ENCODE results near the gene ECE1.

The ECE1 gene

DNA sequence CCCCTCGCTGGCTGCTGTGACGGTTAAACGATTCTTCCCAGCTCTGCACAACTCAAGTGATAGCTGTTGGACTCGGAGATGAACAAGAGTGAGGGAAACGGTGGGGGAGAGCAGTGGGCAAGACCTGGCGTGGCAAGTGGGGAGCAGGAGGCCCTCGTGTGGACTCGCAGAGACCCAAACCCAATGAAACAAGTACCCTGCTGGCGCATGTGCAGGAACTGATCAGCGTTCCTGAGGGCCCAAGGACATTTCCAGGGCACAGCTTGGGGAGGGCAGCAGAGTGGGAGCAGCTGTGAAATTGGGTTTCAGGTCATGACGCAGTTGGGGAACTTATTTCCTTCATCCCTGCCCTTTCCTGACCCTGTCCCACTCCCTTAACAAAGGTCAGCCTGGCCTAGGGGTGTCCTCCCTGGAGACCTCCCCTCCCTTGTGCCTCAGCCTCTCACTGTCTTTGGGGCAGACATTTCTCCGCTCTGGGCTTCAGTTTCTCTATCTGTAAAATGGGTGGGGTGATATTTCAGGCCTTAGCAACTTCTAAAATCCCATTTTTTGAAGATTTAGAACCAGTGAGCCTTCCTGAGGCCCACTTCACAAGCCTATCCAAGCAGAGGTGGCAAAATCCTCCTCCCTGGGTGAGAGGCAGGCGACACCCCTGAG, 27.9 kb upstream of the ECE1 start:
- H3K4me3 ChIP-seq (ENCODE audit: low read depth, low read length), result no peak overlapping the region
- POLR2A ChIA-PET, result interaction anchor here (0.7 kb wide), 1 partner anchor 56 kb away, joined by 3 read pairs; no protein-coding TSS in a partner anchor
- no peak for TF ChIP-seq CTCF (IDR thresholded peaks at IDR 0.05; ENCODE audit: insufficient read depth, low read length, missing control alignments)
- no peak for DNase-seq (ENCODE audit: low read depth, low spot score)
- CTCF ChIA-PET, result interaction anchor here (0.8 to 1.5 kb wide), 4 partner anchors 17 to 63 kb away, joined by 3 to 9 read pairs (median 4); no protein-coding TSS in a partner anchor

DNA sequence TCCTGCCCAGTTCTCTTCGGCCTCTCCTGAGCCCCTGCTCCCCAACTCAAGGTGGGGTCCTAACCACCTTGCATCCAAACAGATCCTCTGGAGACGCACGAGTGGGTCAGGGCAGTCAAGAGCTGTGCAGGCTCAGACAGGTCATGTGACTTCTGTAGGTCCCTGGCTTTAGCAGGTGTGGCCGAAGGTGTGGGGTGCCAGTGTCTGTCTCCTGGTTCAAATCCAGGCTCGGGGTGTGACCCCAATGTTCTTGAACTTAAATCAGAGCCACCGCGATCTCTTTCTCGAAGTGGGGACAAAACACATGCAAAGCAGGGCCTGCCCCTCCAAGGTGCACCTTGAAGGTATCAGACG, 27.4 kb upstream of the ECE1 start:
- CTCF ChIA-PET, result interaction anchor here (0.9 to 1.5 kb wide), 3 partner anchors 17 to 62 kb away, joined by 3 to 9 read pairs (median 5); no protein-coding TSS in a partner anchor
- H3K4me3 ChIP-seq (ENCODE audit: low read depth, low read length), result no peak overlapping the region
- POLR2A ChIA-PET, result no interaction called here
- DNase-seq (ENCODE audit: low read depth, low spot score), result no peak
- TF ChIP-seq CTCF (IDR thresholded peaks at IDR 0.05; ENCODE audit: insufficient read depth, low read length, missing control alignments), result no peak

GRCh38 chr1:21317035-21317689, 26.9 kb upstream of the ECE1 start:
- no peak for TF ChIP-seq CTCF (IDR thresholded peaks at IDR 0.05; ENCODE audit: insufficient read depth, low read length, missing control alignments)
- H3K4me3 ChIP-seq (ENCODE audit: low read depth, low read length), result no peak overlapping the region
- ChIA-PET POLR2A (no interaction called here), CTCF (interaction anchor here (0.9 to 1.6 kb wide), 4 partner anchors 18 to 85 kb away, joined by 3 to 9 read pairs (median 6); no protein-coding TSS in a partner anchor)
- no peak for DNase-seq (ENCODE audit: low read depth, low spot score)

GRCh38 chr1:21314743-21315396, 24.6 kb upstream of the ECE1 start:
- H3K4me3 ChIP-seq (ENCODE audit: low read depth, low read length), result no peak overlapping the region
- no peak for DNase-seq (ENCODE audit: low read depth, low spot score)
- ChIA-PET POLR2A (no interaction called here), CTCF (interaction anchor here (0.7 to 2.9 kb wide), 7 partner anchors 8 to 60 kb away, joined by 3 to 13 read pairs (median 6); no protein-coding TSS in a partner anchor)
- no peak for TF ChIP-seq CTCF (IDR thresholded peaks at IDR 0.05; ENCODE audit: insufficient read depth, low read length, missing control alignments)

DNA sequence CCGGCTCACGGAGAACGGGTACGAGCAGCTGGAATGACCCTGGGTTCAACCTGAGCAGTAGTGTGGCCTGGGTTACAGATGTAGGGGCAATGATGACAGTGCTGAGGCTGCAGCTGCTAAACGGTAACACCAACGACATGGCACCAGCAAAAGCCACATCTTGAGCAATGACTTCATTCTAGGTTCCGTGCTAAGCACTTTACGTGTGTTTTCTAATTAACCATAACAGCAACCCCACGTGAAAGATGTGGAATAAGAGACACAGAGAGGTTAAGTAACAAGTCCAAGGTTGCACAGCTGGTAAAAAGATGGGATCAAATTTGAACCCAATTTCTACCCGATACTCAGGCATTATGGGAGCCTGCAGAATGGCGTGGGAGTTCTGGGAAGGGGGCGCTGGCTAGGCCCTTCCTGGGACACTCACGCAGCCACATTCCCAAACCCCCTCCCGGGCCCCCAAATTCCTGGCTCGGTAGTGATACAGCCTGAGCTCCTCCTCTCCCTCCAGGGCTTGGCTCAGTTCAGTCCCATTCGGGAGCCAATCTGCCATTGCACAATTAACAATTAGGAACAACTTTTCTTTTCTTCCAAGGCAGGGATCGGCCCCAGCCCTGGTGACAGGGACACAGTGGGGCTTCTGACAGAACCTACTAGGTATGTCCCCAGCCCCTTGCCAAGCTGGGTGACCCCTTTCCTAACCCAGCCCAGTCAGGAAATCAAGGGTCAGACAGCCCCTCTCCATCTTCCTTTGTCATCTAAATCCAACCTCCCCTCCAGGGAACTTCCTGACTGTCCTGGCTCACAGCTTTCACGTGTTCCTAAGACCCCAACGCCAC, 23.8 kb upstream of the ECE1 start:
- ChIA-PET POLR2A (interaction anchor here (0.6 kb wide), 1 partner anchor 14 kb away, joined by 3 read pairs; no protein-coding TSS in a partner anchor), CTCF (interaction anchor here (0.7 to 2.9 kb wide), 6 partner anchors 9 to 59 kb away, joined by 3 to 13 read pairs (median 6); no protein-coding TSS in a partner anchor)
- TF ChIP-seq CTCF (IDR thresholded peaks at IDR 0.05; ENCODE audit: insufficient read depth, low read length, missing control alignments), result no peak
- DNase-seq (ENCODE audit: low read depth, low spot score), result no peak
- no peak overlapping the region for H3K4me3 ChIP-seq (ENCODE audit: low read depth, low read length)
